SU-DHL-6 (cell line): ENCODE data around the gene RASA1.

ENCODE experiments used
- H2AFZ ChIP-seq: fragments of 200-600 bp; sonication (generic); 2 replicates; pipeline ENCODE4 v1.6.1; 2014; ENCODE audit warnings: low read depth, mild to moderate bottlenecking, moderate library complexity, mixed read lengths, antibody characterized with exemption, low read length; ENCODE audit not compliant: severe bottlenecking
- H3F3A ChIP-seq: fragments of 200-600 bp; shearing (Covaris generic); 2 replicates; pipeline ENCODE4 v1.6.0; 2016; ENCODE audit warnings: antibody characterized with exemption, mild to moderate bottlenecking; ENCODE audit not compliant: insufficient read depth
- H3K27ac ChIP-seq: fragments of 200-600 bp; sonication (generic); 2 replicates; pipeline ENCODE4 v1.5.1; 2016; ENCODE audit warnings: low read depth, mild to moderate bottlenecking, low read length, moderate library complexity, mixed read lengths
- H3K27me3 ChIP-seq: fragments of 200-600 bp; sonication (generic), shearing (Covaris generic); 2 replicates; pipeline ENCODE4 v1.6.0; 2014; ENCODE audit warnings: mild to moderate bottlenecking, low read length
- H3K36me3 ChIP-seq: fragments of 200-600 bp; sonication (generic); 2 replicates; pipeline ENCODE4 v1.6.1; 2014; ENCODE audit warnings: mild to moderate bottlenecking, low read length, mixed read lengths
- H3K4me2 ChIP-seq: fragments of 300-600, 200-600 bp; shearing (Covaris generic), sonication (generic); 2 replicates; pipeline ENCODE4 v1.6.0; 2014; ENCODE audit warnings: low read length, low read depth, mild to moderate bottlenecking; ENCODE audit not compliant: poor library complexity, severe bottlenecking
- H3K4me3 ChIP-seq: fragments of 200-600 bp; sonication (generic); 2 replicates; pipeline ENCODE4 v1.5.1; 2014; ENCODE audit warnings: antibody characterized with exemption, low read length, mild to moderate bottlenecking, mixed read lengths; ENCODE audit not compliant: insufficient read depth, poor library complexity, severe bottlenecking
- H3K79me2 ChIP-seq: fragments of 200-600 bp; sonication (generic); 2 replicates; pipeline ENCODE4 v1.6.1; 2014; ENCODE audit warnings: mild to moderate bottlenecking, low read length, moderate library complexity; ENCODE audit not compliant: insufficient read depth
- H3K9ac ChIP-seq: fragments of 200-600 bp; sonication (generic); 2 replicates; pipeline ENCODE4 v1.7.0; 2014; ENCODE audit warnings: mild to moderate bottlenecking, low read length
- H3K9me2 ChIP-seq: fragments of 200-600 bp; sonication (generic); replicated peaks from 2 replicates; pipeline ENCODE4 v1.6.1; 2014; ENCODE audit warnings: low read length; ENCODE audit not compliant: insufficient read depth
- H3K9me3 ChIP-seq: fragments of 200-600 bp; sonication (generic); 2 replicates; pipeline ENCODE4 v1.6.1; 2014; ENCODE audit warnings: low read length, mixed read lengths; ENCODE audit not compliant: insufficient read depth
- H4K20me1 ChIP-seq: fragments of 200-600 bp; sonication (generic); 2 replicates; pipeline ENCODE4 v1.6.1; 2014; ENCODE audit warnings: low read depth, mild to moderate bottlenecking, antibody characterized with exemption, low read length, moderate library complexity, mixed read lengths
- CTCF ChIP-seq: fragments of 200-600 bp; sonication (generic); IDR thresholded peaks from one replicate; pipeline ENCODE4 v1.5.1; 2017; ENCODE audit warnings: antibody characterized with exemption, mild to moderate bottlenecking, low read length, moderate library complexity; ENCODE audit not compliant: insufficient read depth, poor library complexity, severe bottlenecking
- EZH2phosphoT487 ChIP-seq: fragments of 200-600 bp; sonication (generic), shearing (Covaris generic); conservative IDR thresholded peaks from 2 replicates; pipeline ENCODE4 v1.6.1; 2018; ENCODE audit warnings: mild to moderate bottlenecking, antibody characterized with exemption, low read length, moderate library complexity, mixed read lengths

Gene RASA1

GRCh38 chr5:87393331-87393730 lies 125.6 kb downstream of the RASA1 start:
- no peaks in the 10 kb centered on the region; the same call in 1 of the 2 replicates for H4K20me1 ChIP-seq
- H3K9ac ChIP-seq, result no peak overlapping the region
- no peaks in the 10 kb centered on the region for H3K9me3 ChIP-seq
- H3K27ac ChIP-seq, result no peak overlapping the region
- H3K9me2 ChIP-seq, result no peaks in the 10 kb centered on the region
- H3K4me3 ChIP-seq, result no peak overlapping the region
- no peak overlapping the region for H2AFZ ChIP-seq
- H3K79me2 ChIP-seq, result no peaks in the 10 kb centered on the region
- H3K4me2 ChIP-seq, result no peak overlapping the region
- TF ChIP-seq CTCF (no peak), EZH2phosphoT487 (no peak)
- peaks cover 52% of the 10 kb centered on the region for H3K36me3 ChIP-seq
- H3K27me3 ChIP-seq, result no peaks in the 10 kb centered on the region
- peaks cover 9% of the 10 kb centered on the region; the same call in 1 of the 2 replicates for H3F3A ChIP-seq

GRCh38 chr5:87394411-87395165 lies 126.9 kb downstream of the RASA1 start:
- Histone ChIP-seq H3K9me3 (no peaks in the 10 kb centered on the region), H3K79me2 (no peaks in the 10 kb centered on the region), H3K4me2 (no peak overlapping the region), H3K4me3 (no peak overlapping the region), H3K9me2 (no peaks in the 10 kb centered on the region), H3K36me3 (peaks cover 50% of the 10 kb centered on the region), H2AFZ (no peak overlapping the region), H3K9ac (no peak overlapping the region), H4K20me1 (no peaks in the 10 kb centered on the region; the same call in 1 of the 2 replicates), H3K27me3 (no peaks in the 10 kb centered on the region), H3K27ac (no peak overlapping the region), H3F3A (peaks cover 6% of the 10 kb centered on the region; the same call in 1 of the 2 replicates)
- no peak for TF ChIP-seq EZH2phosphoT487
- TF ChIP-seq CTCF, result no peak

GRCh38 chr5:87398981-87399614 lies 131.4 kb downstream of the RASA1 start:
- peaks cover 21% of the 10 kb centered on the region; the same call in 1 of the 2 replicates for H3F3A ChIP-seq
- no peaks in the 10 kb centered on the region; the same call in 1 of the 2 replicates for H4K20me1 ChIP-seq
- H2AFZ ChIP-seq, result no peak overlapping the region
- H3K4me2 ChIP-seq, result no peak overlapping the region
- no peak for TF ChIP-seq CTCF
- TF ChIP-seq EZH2phosphoT487, result no peak
- H3K36me3 ChIP-seq, result peaks cover 47% of the 10 kb centered on the region
- H3K9me2 ChIP-seq, result no peaks in the 10 kb centered on the region
- no peaks in the 10 kb centered on the region for H3K9me3 ChIP-seq
- no peaks in the 10 kb centered on the region for H3K79me2 ChIP-seq
- H3K27ac ChIP-seq, result no peak overlapping the region
- no peaks in the 10 kb centered on the region for H3K27me3 ChIP-seq
- H3K9ac ChIP-seq, result no peak overlapping the region
- H3K4me3 ChIP-seq, result no peak overlapping the region
